ENCODE measurements around the gene ZIC2.

Gene ZIC2

GRCh38 chr13:99959540-99960230 is 21.9 kb upstream of the ZIC2 start:
- no peak for DNase-seq

GRCh38 chr13:99960663-99961311 is 20.8 kb upstream of the ZIC2 start:
- no peak for DNase-seq

GRCh38 chr13:99961636-99962035 is 19.9 kb upstream of the ZIC2 start:
- DNase-seq, result no peak

- no peak for DNase-seq
Measured at GRCh38 chr13:99962242-99962641, 19.3 kb upstream of the ZIC2 start.

- DNase-seq, result no peak
Measured at GRCh38 chr13:99963816-99964339, 17.7 kb upstream of the ZIC2 start.

GRCh38 chr13:99965329-99966000 is 16.1 kb upstream of the ZIC2 start:
- no peak for DNase-seq

GRCh38 chr13:99966064-99966805 is 15.3 kb upstream of the ZIC2 start:
- DNase-seq, result no peak

- no peak for DNase-seq
Measured at GRCh38 chr13:99967498-99967868, 14.1 kb upstream of the ZIC2 start.

GRCh38 chr13:99967869-99968520 is 13.6 kb upstream of the ZIC2 start:
- no peak for DNase-seq

GRCh38 chr13:99968521-99969452 is 12.8 kb upstream of the ZIC2 start:
- DNase-seq, result no peak

- DNase-seq, result no peak
Measured at GRCh38 chr13:99969453-99969918, 12.1 kb upstream of the ZIC2 start.

GRCh38 chr13:99969919-99970650 is 11.5 kb upstream of the ZIC2 start:
- no peak for DNase-seq

GRCh38 chr13:99970651-99971575 is 10.7 kb upstream of the ZIC2 start:
- DNase-seq, result no peak

- no peak for DNase-seq
Measured at GRCh38 chr13:99971576-99972189, 9.9 kb upstream of the ZIC2 start, which contains the start of gene ZIC5. Gene ZIC5 (minus strand): TSS chr13:99971767. CDS start chr13:99971603, 164 bp downstream.

GRCh38 chr13:99972190-99972731 is 9.3 kb upstream of the ZIC2 start:
- DNase-seq, result no peak

- DNase-seq, result no peak
Measured at GRCh38 chr13:99973163-99973807, 8.3 kb upstream of the ZIC2 start.

GRCh38 chr13:99973808-99974185 is 7.8 kb upstream of the ZIC2 start:
- no peak for DNase-seq

GRCh38 chr13:99974296-99974938 is 7.2 kb upstream of the ZIC2 start:
- no peak for DNase-seq

All from GOT3 (cell line).